Endometrial microvascular endothelial cells (primary cell): Measurements from ENCODE around the gene KCND3. TPM values are rescaled to one million over a fixed set of nuclear protein-coding genes. Genes with fewer than 3 reads are reported as not detected.

Experiments
- in situ Hi-C: cut with HindIII; loops from 2 replicates; pipeline ENCODE4 v1.10.0; 2017; ENCODE audit warnings: low sequenced_read_pairs, low pct_unique_long_range_greater_than_20kb; ENCODE audit errors: inconsistent ontology term
- total RNA-seq: library from RNA; depleted of rRNA; stranded (reverse); fragments of >200 nt; gene quantifications from one replicate; pipeline ENCODE4 v1.2.3, GENCODE V29; 2015; ENCODE audit errors: inconsistent ontology term

Gene KCND3
- total RNA-seq, 1 donor from 2014 or later, result not detected

- in situ Hi-C loops, result no loop called here
Measured at GRCh38 chr1:111895017-111895416, 94.5 kb downstream of the KCND3 start.

GRCh38 chr1:111894497-111894896, 95.0 kb downstream of the KCND3 start:
- in situ Hi-C loops, result no loop called here

- in situ Hi-C loops, result no loop called here
Measured at GRCh38 chr1:111891566-111891965, 97.9 kb downstream of the KCND3 start.

GRCh38 chr1:111888740-111889376, 100.6 kb downstream of the KCND3 start:
- in situ Hi-C loops, result no loop called here

- in situ Hi-C loops, result no loop called here
Measured at GRCh38 chr1:111887875-111888274, 101.6 kb downstream of the KCND3 start.

GRCh38 chr1:111887385-111887784, 102.1 kb downstream of the KCND3 start:
- in situ Hi-C loops, result no loop called here

- in situ Hi-C loops, result no loop called here
Measured at GRCh38 chr1:111886741-111887140, 102.7 kb downstream of the KCND3 start.

GRCh38 chr1:111884772-111885443, 104.6 kb downstream of the KCND3 start:
- in situ Hi-C loops, result no loop called here

- in situ Hi-C loops, result no loop called here
Measured at GRCh38 chr1:111882986-111883560, 106.4 kb downstream of the KCND3 start.

- in situ Hi-C loops, result no loop called here
Measured at GRCh38 chr1:111882559-111882958, 106.9 kb downstream of the KCND3 start.

- in situ Hi-C loops, result no loop called here
Measured at GRCh38 chr1:111880881-111881837, 108.3 kb downstream of the KCND3 start.

- in situ Hi-C loops, result no loop called here
Measured at GRCh38 chr1:111879081-111879480, 110.4 kb downstream of the KCND3 start.

- in situ Hi-C loops, result no loop called here
Measured at GRCh38 chr1:111878649-111879048, 110.8 kb downstream of the KCND3 start.

- in situ Hi-C loops, result no loop called here
Measured at GRCh38 chr1:111878091-111878490, 111.4 kb downstream of the KCND3 start.

GRCh38 chr1:111876631-111877030, 112.8 kb downstream of the KCND3 start:
- in situ Hi-C loops, result no loop called here

- in situ Hi-C loops, result no loop called here
Measured at GRCh38 chr1:111875640-111876039, 113.8 kb downstream of the KCND3 start.

- in situ Hi-C loops, result no loop called here
Measured at GRCh38 chr1:111873460-111874030, 115.9 kb downstream of the KCND3 start.

GRCh38 chr1:111870181-111870580, 119.3 kb downstream of the KCND3 start:
- in situ Hi-C loops, result no loop called here

- in situ Hi-C loops, result no loop called here
Measured at GRCh38 chr1:111867868-111868440, 121.5 kb downstream of the KCND3 start.
